AG20443 (cell line): ENCODE data around the gene GUCA2B.
A peak's percentile ranks its signal among the peaks of the same experiment; 100 is the strongest.

Experiments used
- DNase-seq: peaks from one replicate; pipeline ENCODE4 v3.0.0; 2012; ENCODE audit warnings: low spot score, mixed read lengths

The GUCA2B gene

GRCh38 chr1:42152907-42153600 lies at the start of gene GUCA2B:
Gene GUCA2B (plus strand): TSS chr1:42153410. CDS start chr1:42153451, 41 bp downstream.
- no peak for DNase-seq

- no peak for DNase-seq
These were observed 48.2 kb upstream of the GUCA2B start for GRCh38 chr1:42105025-42105424.

GRCh38 chr1:42108309-42108708 lies 44.9 kb upstream of the GUCA2B start:
- DNase-seq = no peak

- DNase-seq = no peak
These were observed 43.6 kb upstream of the GUCA2B start for GRCh38 chr1:42109600-42109999.

GRCh38 chr1:42114229-42114628 lies 39.0 kb upstream of the GUCA2B start:
- DNase-seq = peak; percentile 14

- DNase-seq = no peak
These were observed 36.0 kb upstream of the GUCA2B start for GRCh38 chr1:42117214-42117613.

- DNase-seq = peak; percentile 4
These were observed 35.1 kb upstream of the GUCA2B start for GRCh38 chr1:42118125-42118524.

- DNase-seq = no peak
These were observed 30.8 kb upstream of the GUCA2B start for GRCh38 chr1:42122408-42122807.

- DNase-seq = no peak
These were observed 27.7 kb upstream of the GUCA2B start for GRCh38 chr1:42125552-42125951.

- DNase-seq = no peak
These were observed 25.4 kb upstream of the GUCA2B start for GRCh38 chr1:42127767-42128166.

- DNase-seq = no peak
These were observed 24.7 kb upstream of the GUCA2B start for GRCh38 chr1:42128499-42128898.

- no peak for DNase-seq
These were observed 24.2 kb upstream of the GUCA2B start for GRCh38 chr1:42128964-42129363.

- no peak for DNase-seq
These were observed 23.0 kb upstream of the GUCA2B start for GRCh38 chr1:42130061-42130660.

GRCh38 chr1:42133390-42133789 lies 19.8 kb upstream of the GUCA2B start:
- no peak for DNase-seq

- DNase-seq = peak; percentile 2
These were observed 19.2 kb upstream of the GUCA2B start for GRCh38 chr1:42133809-42134526.

GRCh38 chr1:42135426-42135825 lies 17.8 kb upstream of the GUCA2B start:
- DNase-seq = peak; percentile 9

- peak; percentile 3 for DNase-seq
These were observed 16.7 kb upstream of the GUCA2B start for GRCh38 chr1:42136466-42136865.

GRCh38 chr1:42137766-42138165 lies 15.4 kb upstream of the GUCA2B start:
- peak; percentile 11 for DNase-seq

GRCh38 chr1:42138586-42138985 lies 14.6 kb upstream of the GUCA2B start:
- DNase-seq = peak; percentile 2

GRCh38 chr1:42139444-42139843 lies 13.8 kb upstream of the GUCA2B start:
- no peak for DNase-seq

GRCh38 chr1:42140191-42140590 lies 13.0 kb upstream of the GUCA2B start:
- DNase-seq = peak; percentile 5

- peak; percentile 2 for DNase-seq
These were observed 11.2 kb upstream of the GUCA2B start for GRCh38 chr1:42141978-42142377.
